GM12873 (cell line): ENCODE results near the gene RAP1B.

Source experiments
- TF ChIP-seq, protein P1 (sequence below): IDR thresholded peaks from 2 replicates; pipeline ENCODE4 v1.5.1; 2012; ENCODE audit warnings: low read depth, mild to moderate bottlenecking, moderate library complexity, low read length, control low read depth; ENCODE audit not compliant: insufficient read depth; ENCODE audit errors: missing control alignments

Gene RAP1B

DNA sequence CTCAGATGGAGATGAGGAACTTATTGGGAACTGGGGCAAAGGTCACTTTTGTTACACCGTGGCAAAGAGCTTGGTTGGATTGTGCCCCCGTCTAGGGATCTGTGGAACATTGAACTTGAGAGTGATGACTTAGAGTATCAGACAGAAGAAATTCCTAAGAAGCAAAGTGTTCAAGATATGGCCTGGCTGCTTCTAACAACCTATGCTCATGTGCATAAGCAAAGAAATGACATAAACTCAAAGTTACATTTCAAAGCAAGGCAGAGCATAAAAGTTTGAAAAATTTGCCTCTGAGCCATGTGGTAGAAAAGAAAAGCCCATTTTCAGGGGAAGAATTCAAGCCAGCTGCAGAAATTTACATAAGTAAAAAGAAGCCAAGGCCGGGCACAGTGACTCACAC lies 21.5 kb upstream of the RAP1B start:
- TF ChIP-seq, protein P1, sequence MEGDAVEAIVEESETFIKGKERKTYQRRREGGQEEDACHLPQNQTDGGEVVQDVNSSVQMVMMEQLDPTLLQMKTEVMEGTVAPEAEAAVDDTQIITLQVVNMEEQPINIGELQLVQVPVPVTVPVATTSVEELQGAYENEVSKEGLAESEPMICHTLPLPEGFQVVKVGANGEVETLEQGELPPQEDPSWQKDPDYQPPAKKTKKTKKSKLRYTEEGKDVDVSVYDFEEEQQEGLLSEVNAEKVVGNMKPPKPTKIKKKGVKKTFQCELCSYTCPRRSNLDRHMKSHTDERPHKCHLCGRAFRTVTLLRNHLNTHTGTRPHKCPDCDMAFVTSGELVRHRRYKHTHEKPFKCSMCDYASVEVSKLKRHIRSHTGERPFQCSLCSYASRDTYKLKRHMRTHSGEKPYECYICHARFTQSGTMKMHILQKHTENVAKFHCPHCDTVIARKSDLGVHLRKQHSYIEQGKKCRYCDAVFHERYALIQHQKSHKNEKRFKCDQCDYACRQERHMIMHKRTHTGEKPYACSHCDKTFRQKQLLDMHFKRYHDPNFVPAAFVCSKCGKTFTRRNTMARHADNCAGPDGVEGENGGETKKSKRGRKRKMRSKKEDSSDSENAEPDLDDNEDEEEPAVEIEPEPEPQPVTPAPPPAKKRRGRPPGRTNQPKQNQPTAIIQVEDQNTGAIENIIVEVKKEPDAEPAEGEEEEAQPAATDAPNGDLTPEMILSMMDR, result no peak

DNA sequence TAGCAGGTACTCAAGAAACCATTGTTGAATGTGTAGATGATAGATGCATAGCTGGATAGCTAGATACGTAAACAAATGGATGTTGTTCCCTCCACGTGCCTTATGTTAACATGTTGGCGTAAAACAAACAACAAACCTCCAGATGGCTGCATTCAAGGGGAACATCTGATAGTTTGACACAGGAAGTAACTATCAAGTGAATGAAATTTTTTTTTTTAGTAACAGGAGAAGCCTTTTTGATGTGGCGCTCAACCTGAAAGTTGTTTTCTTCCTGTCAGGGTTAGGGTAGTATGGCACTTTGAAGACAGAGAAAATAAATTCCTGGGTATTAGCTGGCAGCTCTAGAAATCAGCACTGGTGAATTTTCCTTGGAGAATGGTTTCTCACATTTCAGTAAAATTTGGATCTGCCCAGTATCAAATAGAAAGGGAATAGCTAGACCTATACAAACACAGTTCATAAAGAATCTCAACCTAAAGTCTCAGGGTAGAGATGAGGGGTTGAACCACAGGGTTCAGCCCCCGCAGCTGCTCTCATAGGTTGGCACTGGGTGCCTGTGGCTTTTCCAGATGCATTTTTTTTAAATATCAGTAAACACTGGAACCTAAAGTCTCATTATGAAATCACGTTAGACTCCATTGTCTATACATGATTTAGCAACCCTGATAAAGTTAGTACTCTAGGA lies 18.8 kb upstream of the RAP1B start:
- TF ChIP-seq, protein P1, result no peak

DNA sequence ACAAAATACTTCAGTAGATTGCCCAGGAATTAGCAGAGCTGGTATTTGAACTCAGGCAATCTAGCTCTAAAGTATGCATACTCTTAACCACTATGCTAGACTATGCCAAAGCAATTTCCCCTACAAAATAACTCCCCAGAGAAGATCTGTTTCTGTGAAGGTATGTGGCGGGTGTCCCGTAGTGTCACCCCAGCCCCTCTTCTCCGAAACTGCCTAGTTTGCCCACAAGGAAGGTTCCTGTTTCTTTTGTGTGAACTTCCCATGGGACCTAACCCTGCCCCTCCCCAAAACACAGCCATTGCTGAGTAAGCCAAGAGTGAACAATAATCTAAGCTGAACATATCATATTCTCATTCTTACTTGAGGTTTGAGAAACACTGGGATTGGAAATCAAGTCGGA lies 15.5 kb upstream of the RAP1B start:
- TF ChIP-seq, protein P1, result no peak

DNA sequence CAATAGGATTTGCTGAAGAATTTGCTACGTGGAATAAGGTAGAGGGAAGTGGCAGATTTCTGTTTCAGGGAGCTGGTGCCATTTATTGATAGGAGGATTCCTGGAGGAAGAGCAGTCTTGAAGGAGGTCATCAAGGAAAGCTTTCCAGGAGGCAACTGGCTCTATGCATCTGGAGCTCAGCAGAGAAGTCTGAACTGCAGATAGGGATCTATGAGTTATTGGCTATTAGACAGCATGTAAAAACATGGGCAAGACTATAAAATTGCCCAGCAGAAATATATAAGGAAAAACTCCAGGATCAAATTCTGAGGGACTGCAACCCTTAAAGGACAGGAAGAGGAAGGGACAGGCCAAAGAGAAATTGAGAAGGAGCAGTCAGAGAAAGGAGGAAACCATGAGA lies 8.9 kb upstream of the RAP1B start:
- TF ChIP-seq, protein P1, result no peak

DNA sequence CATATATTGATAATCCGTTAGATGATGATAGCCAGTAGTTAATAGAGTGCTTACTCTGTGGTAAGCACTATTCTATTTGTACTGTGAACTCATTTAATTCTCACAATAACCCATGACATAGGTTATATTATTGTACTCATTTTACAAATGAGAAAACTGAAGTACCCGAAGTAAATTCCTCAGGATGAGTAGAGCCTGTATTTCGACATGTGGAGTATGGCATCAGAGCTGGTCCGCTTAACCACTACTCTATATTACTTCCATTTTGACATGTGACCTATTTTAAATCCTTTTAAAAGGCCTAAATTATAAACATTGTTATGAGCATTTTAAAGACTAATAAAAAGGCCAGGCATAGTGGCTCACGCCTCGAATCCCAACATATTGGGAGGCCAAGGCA lies 8.0 kb upstream of the RAP1B start:
- TF ChIP-seq, protein P1, result no peak

DNA sequence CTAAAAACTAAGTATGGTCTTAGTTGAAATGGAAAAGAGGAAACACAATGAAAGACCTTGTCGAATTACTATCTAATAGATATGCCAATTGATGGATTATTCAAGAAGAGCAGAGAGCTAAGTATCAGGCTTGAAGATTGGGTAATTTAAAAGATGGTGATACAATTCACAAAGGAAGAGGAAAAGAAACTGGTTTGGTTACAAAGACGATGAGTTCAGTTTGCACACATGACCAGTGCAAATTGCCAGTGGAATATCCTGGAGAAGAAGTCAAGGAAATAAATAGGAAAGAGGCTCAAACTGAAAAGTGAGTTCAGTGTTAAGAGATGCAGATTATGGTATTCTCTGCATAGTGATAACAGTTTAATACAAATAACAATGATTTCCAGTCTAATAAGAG lies 2.5 kb upstream of the RAP1B start:
- TF ChIP-seq, protein P1, result no peak

DNA sequence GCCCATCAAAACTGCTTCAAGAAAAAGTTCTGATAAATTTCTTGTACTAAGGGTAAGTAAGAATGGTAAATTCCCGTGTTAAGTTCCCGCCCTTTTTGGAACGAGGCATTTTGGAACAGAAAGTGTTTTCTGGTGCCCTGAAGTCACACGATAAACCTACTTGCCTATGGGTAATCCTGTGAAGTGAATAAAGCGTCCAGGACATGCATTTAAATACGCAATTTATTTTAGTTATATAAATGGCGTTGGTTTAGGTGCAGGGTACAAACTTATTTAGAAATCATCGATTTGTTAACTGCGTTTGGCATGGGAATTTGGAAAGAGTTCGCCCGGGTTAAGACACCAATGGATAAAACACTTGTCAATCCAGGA lies 715 bp upstream of the RAP1B start:
- TF ChIP-seq, protein P1, result no peak
